OCI-LY1 (cell line): ENCODE measurements around the gene TK2.

ENCODE experiments used
- CTCF ChIP-seq: fragments of 200-600 bp; sonication (generic), shearing (Covaris generic); IDR thresholded peaks from 2 replicates; pipeline ENCODE4 v1.5.1; 2017; ENCODE audit warnings: mild to moderate bottlenecking, antibody characterized with exemption, low read length, moderate library complexity, mixed read lengths
- EZH2 ChIP-seq: fragments of 200-600 bp; sonication (generic), shearing (Covaris generic); IDR thresholded peaks from 2 replicates; pipeline ENCODE4 v1.8.0; 2017; ENCODE audit warnings: borderline replicate concordance, mixed run types, mild to moderate bottlenecking, antibody characterized with exemption, low read length, moderate library complexity, mixed read lengths

- no peak for TF ChIP-seq CTCF
- TF ChIP-seq EZH2 = no peak
These were observed 42.1 kb downstream of the TK2 start for GRCh38 chr16:66507731-66508239.
